BE2C (cell line): Measurements from ENCODE around the gene IFNL4. TPM values are rescaled to one million over a fixed set of nuclear protein-coding genes. Genes with fewer than 3 reads are reported as not detected.

Source experiments
- DNase-seq: peaks from one replicate; pipeline ENCODE4 v3.0.0-alpha.2; 2020
- H3K27me3 ChIP-seq: fragments of 250-450 bp; sonication (Bioruptor Pico); 2 replicates; pipeline ENCODE4 v1.5.1; 2020; ENCODE audit warnings: mild to moderate bottlenecking
- H3K36me3 ChIP-seq: fragments of 250-450 bp; sonication (Bioruptor Pico); 2 replicates; pipeline ENCODE4 v1.5.1; 2020; ENCODE audit warnings: mild to moderate bottlenecking
- H3K4me1 ChIP-seq: fragments of 250-450 bp; sonication (Bioruptor Pico); 2 replicates; pipeline ENCODE4 v1.5.1; 2020
- H3K4me3 ChIP-seq: 2 replicates; pipeline ENCODE4 v1.5.1; 2011; ENCODE audit warnings: low read depth, low read length
- H3K9me3 ChIP-seq: fragments of 250-450 bp; sonication (Bioruptor Pico); 2 replicates; pipeline ENCODE4 v1.5.1; 2020
- CTCF ChIP-seq: IDR thresholded peaks from 2 replicates; pipeline ENCODE4 v1.5.1; 2012; ENCODE audit warnings: mild to moderate bottlenecking, low read depth, low read length
- polyA plus RNA-seq: library from polyadenylated mRNA; unstranded; fragments of >200 nt; gene quantifications from one replicate; pipeline ENCODE4 v1.2.1, GENCODE V29; 2012; ENCODE audit warnings: low read depth, missing spikeins; ENCODE audit not compliant: insufficient read length, insufficient read depth

Gene IFNL4
- polyA plus RNA-seq = not detected

- Histone ChIP-seq H3K9me3 (no peaks in the 10 kb centered on the region), H3K4me3 (no peak within 1 kb of the TSS), H3K4me1 (no peaks in the 10 kb centered on the region; the same call in 1 of the 2 replicates), H3K36me3 (no peaks in the 10 kb centered on the region), H3K27me3 (no peaks in the 10 kb centered on the region)
- no peak for TF ChIP-seq CTCF
- no peak for DNase-seq
Measured at GRCh38 chr19:39248806-39249205, at the start of gene IFNL4. TSS of gene IFNL4 (minus strand) at chr19:39248856.

DNA sequence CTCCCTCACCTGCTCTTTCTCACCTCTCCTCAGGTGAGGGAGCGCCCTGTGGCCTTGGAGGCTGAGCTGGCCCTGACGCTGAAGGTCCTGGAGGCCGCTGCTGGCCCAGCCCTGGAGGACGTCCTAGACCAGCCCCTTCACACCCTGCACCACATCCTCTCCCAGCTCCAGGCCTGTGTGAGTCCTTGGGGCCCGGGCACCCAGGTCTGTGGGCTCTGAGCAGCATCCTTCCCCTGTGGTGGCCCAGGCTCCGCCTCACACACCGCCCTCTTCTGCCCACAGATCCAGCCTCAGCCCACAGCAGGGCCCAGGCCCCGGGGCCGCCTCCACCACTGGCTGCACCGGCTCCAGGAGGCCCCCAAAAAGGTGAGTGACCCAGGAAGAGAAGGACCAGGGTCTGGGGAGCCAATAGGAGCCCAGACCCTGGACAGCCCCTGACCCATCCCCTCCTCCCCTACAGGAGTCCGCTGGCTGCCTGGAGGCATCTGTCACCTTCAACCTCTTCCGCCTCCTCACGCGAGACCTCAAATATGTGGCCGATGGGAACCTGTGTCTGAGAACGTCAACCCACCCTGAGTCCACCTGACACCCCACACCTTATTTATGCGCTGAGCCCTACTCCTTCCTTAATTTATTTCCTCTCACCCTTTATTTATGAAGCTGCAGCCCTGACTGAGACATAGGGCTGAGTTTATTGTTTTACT is 49.4 kb upstream of the IFNL4 start:
- DNase-seq = no peak
- Histone ChIP-seq H3K27me3 (0 out of 2 replicates have a peak, but pooled peaks cover 3% of the 10 kb centered on the region), H3K36me3 (no peaks in the 10 kb centered on the region), H3K4me1 (no peaks in the 10 kb centered on the region), H3K9me3 (no peaks in the 10 kb centered on the region), H3K4me3 (no peak overlapping the region)
- TF ChIP-seq CTCF = no peak

- Histone ChIP-seq H3K36me3 (no peaks in the 10 kb centered on the region), H3K9me3 (no peaks in the 10 kb centered on the region), H3K4me1 (no peaks in the 10 kb centered on the region), H3K27me3 (peaks cover 9% of the 10 kb centered on the region; the same call in 1 of the 2 replicates), H3K4me3 (no peak overlapping the region)
- TF ChIP-seq CTCF = no peak
- DNase-seq = no peak
Measured at GRCh38 chr19:39296906-39297305, 48.2 kb upstream of the IFNL4 start.

DNA sequence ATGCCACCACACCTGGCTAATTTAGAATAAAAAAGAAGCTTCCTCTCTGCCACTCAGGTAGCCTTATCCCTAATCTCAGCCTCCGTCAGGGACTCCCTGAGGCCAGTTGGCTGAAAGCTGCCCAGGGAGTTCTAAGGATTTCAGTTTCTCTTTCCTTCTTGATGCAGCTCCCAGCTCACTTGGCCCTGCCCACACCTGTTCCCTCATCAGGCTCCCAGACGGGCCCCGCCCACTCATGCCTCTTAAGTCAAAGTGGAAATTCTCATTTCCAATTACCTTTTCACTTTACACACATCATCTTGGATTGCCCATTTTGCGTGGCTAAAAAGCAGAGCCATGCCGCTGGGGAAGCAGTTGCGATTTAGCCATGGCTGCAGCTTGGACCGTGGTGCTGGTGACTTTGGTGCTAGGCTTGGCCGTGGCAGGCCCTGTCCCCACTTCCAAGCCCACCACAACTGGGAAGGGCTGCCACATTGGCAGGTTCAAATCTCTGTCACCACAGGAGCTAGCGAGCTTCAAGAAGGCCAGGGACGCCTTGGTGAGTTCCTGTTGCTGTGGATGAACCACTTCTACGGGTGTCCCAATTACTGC is 47.5 kb upstream of the IFNL4 start, which contains the start of gene IFNL1:
Gene IFNL1 (plus strand): TSS at position 353 of the 591 bp plus-strand sequence. CDS start 15 bp downstream, at position 368.
- peaks cover 12% of the 10 kb centered on the region; the same call in 1 of the 2 replicates for H3K27me3 ChIP-seq
- no peak for TF ChIP-seq CTCF
- H3K4me1 ChIP-seq = no peaks in the 10 kb centered on the region
- H3K9me3 ChIP-seq = no peaks in the 10 kb centered on the region
- no peak within 1 kb of the TSS for H3K4me3 ChIP-seq
- no peak for DNase-seq
- H3K36me3 ChIP-seq = no peaks in the 10 kb centered on the region

DNA sequence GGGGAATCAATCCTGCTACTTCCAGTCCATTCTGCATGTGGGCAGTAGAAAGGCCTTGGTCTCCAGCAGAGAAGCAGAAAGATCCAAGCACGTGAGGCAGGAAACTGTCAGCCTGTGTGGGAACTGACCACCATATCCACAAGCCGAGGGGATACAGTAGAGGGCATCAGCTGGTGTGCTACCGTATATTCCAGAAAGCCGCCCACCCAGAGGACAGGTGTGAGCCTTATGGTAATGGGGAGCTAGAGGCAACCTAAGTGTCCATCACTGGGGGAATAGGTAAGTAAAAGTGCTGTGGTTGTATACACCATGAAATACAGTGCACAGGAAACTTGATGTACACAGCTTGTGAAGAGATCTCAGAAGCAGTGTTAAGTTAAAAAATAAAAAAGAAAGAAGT is 44.7 kb upstream of the IFNL4 start:
- DNase-seq = no peak
- TF ChIP-seq CTCF = no peak
- peaks cover 17% of the 10 kb centered on the region; the same call in 1 of the 2 replicates for H3K27me3 ChIP-seq
- H3K36me3 ChIP-seq = no peaks in the 10 kb centered on the region
- no peaks in the 10 kb centered on the region for H3K9me3 ChIP-seq
- no peak overlapping the region for H3K4me3 ChIP-seq
- H3K4me1 ChIP-seq = no peaks in the 10 kb centered on the region

DNA sequence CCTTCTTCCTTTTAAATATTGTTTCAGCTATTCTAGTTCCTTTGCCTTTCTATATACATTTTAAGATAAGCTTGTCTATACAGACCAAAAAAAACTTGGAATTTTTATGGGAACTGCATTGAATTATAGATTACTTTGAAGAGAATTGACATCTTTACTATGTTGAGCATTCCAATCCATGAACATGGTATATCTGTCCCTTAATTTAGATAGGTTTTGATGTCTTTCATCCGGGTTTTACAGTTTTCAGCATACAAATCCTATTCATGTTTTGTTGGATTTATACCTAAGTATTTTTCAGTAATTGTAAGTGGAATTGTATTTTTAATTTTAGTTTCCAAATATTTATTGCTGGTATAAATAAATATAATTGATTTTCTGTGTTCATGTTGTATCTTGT is 35.4 kb upstream of the IFNL4 start:
- no peak for TF ChIP-seq CTCF
- no peak for DNase-seq
- Histone ChIP-seq H3K36me3 (no peaks in the 10 kb centered on the region), H3K9me3 (no peaks in the 10 kb centered on the region), H3K4me3 (no peak overlapping the region), H3K27me3 (peaks cover 12% of the 10 kb centered on the region), H3K4me1 (no peaks in the 10 kb centered on the region)
